ENCODE results near the gene ARCN1. TPM values are rescaled to one million over a fixed set of nuclear protein-coding genes. Genes with fewer than 3 reads are reported as not detected.

The ARCN1 gene
- total RNA-seq, 1 experiment from 2014 or later = 83.8 TPM

- CTCF ChIA-PET = interaction anchor here (0.5 to 0.7 kb wide), 4 partner anchors 9 to 117 kb away, joined by 3 to 4 read pairs (median 4); no protein-coding TSS in a partner anchor
- BruUV-seq (replicated peaks) = no TSS peak
- H3K4me1 Mint-ChIP-seq (ENCODE audit: low read depth, unreplicated experiment) = no peaks in the 10 kb centered on the region
- TF ChIP-seq CTCF (IDR thresholded peaks at IDR 0.05; ENCODE audit: unreplicated experiment) = no peak
- H3K36me3 Mint-ChIP-seq (ENCODE audit: insufficient read depth, unreplicated experiment) = peaks cover 32% of the 10 kb centered on the region
- no peak for DNase-seq
- H3K27ac Mint-ChIP-seq (ENCODE audit: unreplicated experiment) = no peak overlapping the region
- H3K9me3 Mint-ChIP-seq (ENCODE audit: low read depth, unreplicated experiment) = no peaks in the 10 kb centered on the region
- H3K4me3 Mint-ChIP-seq (ENCODE audit: low read depth, unreplicated experiment) = no peak overlapping the region
- no peaks in the 10 kb centered on the region for H3K27me3 Mint-ChIP-seq (ENCODE audit: unreplicated experiment)
- intact Hi-C loops (cut with micrococcal nuclease; ENCODE audit: unreplicated experiment) = no loop called here
Measured at GRCh38 chr11:118632577-118633318, 60.5 kb downstream of the ARCN1 start.

- no peak for TF ChIP-seq CTCF (IDR thresholded peaks at IDR 0.05; ENCODE audit: unreplicated experiment)
- BruUV-seq (replicated peaks) = no TSS peak
- DNase-seq = no peak
- no peaks in the 10 kb centered on the region for H3K9me3 Mint-ChIP-seq (ENCODE audit: low read depth, unreplicated experiment)
- H3K27ac Mint-ChIP-seq (ENCODE audit: unreplicated experiment) = no peak overlapping the region
- no peak overlapping the region for H3K4me3 Mint-ChIP-seq (ENCODE audit: low read depth, unreplicated experiment)
- peaks cover 26% of the 10 kb centered on the region for H3K36me3 Mint-ChIP-seq (ENCODE audit: insufficient read depth, unreplicated experiment)
- no peaks in the 10 kb centered on the region for H3K4me1 Mint-ChIP-seq (ENCODE audit: low read depth, unreplicated experiment)
- intact Hi-C loops (cut with micrococcal nuclease; ENCODE audit: unreplicated experiment) = no loop called here
- CTCF ChIA-PET = interaction anchor here (0.6 kb wide), 1 partner anchor 12 kb away, joined by 4 read pairs; no protein-coding TSS in a partner anchor
- no peaks in the 10 kb centered on the region for H3K27me3 Mint-ChIP-seq (ENCODE audit: unreplicated experiment)
Measured at GRCh38 chr11:118633319-118633690, 61.1 kb downstream of the ARCN1 start.

GRCh38 chr11:118633979-118634378, 61.8 kb downstream of the ARCN1 start:
- intact Hi-C loops (cut with micrococcal nuclease; ENCODE audit: unreplicated experiment) = no loop called here
- H3K4me1 Mint-ChIP-seq (ENCODE audit: low read depth, unreplicated experiment) = no peaks in the 10 kb centered on the region
- H3K4me3 Mint-ChIP-seq (ENCODE audit: low read depth, unreplicated experiment) = peak overlapping the region; percentile 43
- no peaks in the 10 kb centered on the region for H3K27me3 Mint-ChIP-seq (ENCODE audit: unreplicated experiment)
- no peaks in the 10 kb centered on the region for H3K9me3 Mint-ChIP-seq (ENCODE audit: low read depth, unreplicated experiment)
- DNase-seq = no peak
- CTCF ChIA-PET = interaction anchor here (1.3 kb wide), 2 partner anchors 13 to 20 kb away, joined by 3 to 5 read pairs; no protein-coding TSS in a partner anchor
- no peak overlapping the region for H3K27ac Mint-ChIP-seq (ENCODE audit: unreplicated experiment)
- no peak for TF ChIP-seq CTCF (IDR thresholded peaks at IDR 0.05; ENCODE audit: unreplicated experiment)
- peaks cover 25% of the 10 kb centered on the region for H3K36me3 Mint-ChIP-seq (ENCODE audit: insufficient read depth, unreplicated experiment)
- no TSS peak for BruUV-seq (replicated peaks)

GRCh38 chr11:118634431-118635236, 62.4 kb downstream of the ARCN1 start:
- intact Hi-C loops (cut with micrococcal nuclease; ENCODE audit: unreplicated experiment) = no loop called here
- H3K27me3 Mint-ChIP-seq (ENCODE audit: unreplicated experiment) = no peaks in the 10 kb centered on the region
- peak overlapping the region; percentile 43 for H3K4me3 Mint-ChIP-seq (ENCODE audit: low read depth, unreplicated experiment)
- peak; percentile 76 for DNase-seq
- CTCF ChIA-PET = interaction anchor here (0.6 to 2.0 kb wide), 7 partner anchors 10 to 294 kb away, joined by 3 to 8 read pairs (median 5); no protein-coding TSS in a partner anchor
- TF ChIP-seq CTCF (IDR thresholded peaks at IDR 0.05; ENCODE audit: unreplicated experiment) = no peak
- H3K9me3 Mint-ChIP-seq (ENCODE audit: low read depth, unreplicated experiment) = no peaks in the 10 kb centered on the region
- peaks cover 18% of the 10 kb centered on the region for H3K36me3 Mint-ChIP-seq (ENCODE audit: insufficient read depth, unreplicated experiment)
- no peaks in the 10 kb centered on the region for H3K4me1 Mint-ChIP-seq (ENCODE audit: low read depth, unreplicated experiment)
- H3K27ac Mint-ChIP-seq (ENCODE audit: unreplicated experiment) = no peak overlapping the region
- no TSS peak for BruUV-seq (replicated peaks)
